H9 (cell line): Measurements from ENCODE around the gene CTBS. TPM values are rescaled to one million over a fixed set of nuclear protein-coding genes. Genes with fewer than 3 reads are reported as not detected.

Experiments
- DNase-seq: peaks from one replicate; pipeline ENCODE4 v3.0.0-alpha.2; 2017
- H2AFZ ChIP-seq: one replicate; pipeline ENCODE4 v1.6.1; 2013; ENCODE audit warnings: mild to moderate bottlenecking, low read length, control low read depth, moderate library complexity
- H2AK5ac ChIP-seq: 2 replicates; pipeline ENCODE4 v1.6.1; 2013; ENCODE audit warnings: low read length, control low read depth, mixed read lengths; ENCODE audit not compliant: insufficient read length
- H2BK120ac ChIP-seq: one replicate; pipeline ENCODE4 v1.6.1; 2013; ENCODE audit warnings: low read depth, mild to moderate bottlenecking, low read length, control low read depth, inconsistent platforms; ENCODE audit not compliant: poor library complexity, severe bottlenecking
- H2BK12ac ChIP-seq: 2 replicates; pipeline ENCODE4 v1.6.1; 2013; ENCODE audit warnings: low read length, control low read depth, mixed read lengths, low read depth; ENCODE audit not compliant: insufficient read length
- H2BK15ac ChIP-seq: 2 replicates; pipeline ENCODE4 v1.6.1; 2013; ENCODE audit warnings: low read depth, low read length, control low read depth
- H2BK20ac ChIP-seq: one replicate; pipeline ENCODE4 v1.6.1; 2013; ENCODE audit warnings: low read depth, mild to moderate bottlenecking, low read length, control low read depth, inconsistent platforms; ENCODE audit not compliant: poor library complexity, severe bottlenecking
- H2BK5ac ChIP-seq: 2 replicates; pipeline ENCODE4 v1.6.1; 2013; ENCODE audit warnings: low read length, control low read depth, mixed read lengths; ENCODE audit not compliant: insufficient read length
- H3K14ac ChIP-seq: 2 replicates; pipeline ENCODE4 v1.6.1; 2013; ENCODE audit warnings: low read length, control low read depth; ENCODE audit not compliant: insufficient read depth
- H3K18ac ChIP-seq: 2 replicates; pipeline ENCODE4 v1.6.1; 2013; ENCODE audit warnings: low read depth, mild to moderate bottlenecking, mixed read lengths, low read length, control low read depth; ENCODE audit not compliant: insufficient read length
- H3K23ac ChIP-seq: 2 replicates; pipeline ENCODE4 v1.6.1; 2013; ENCODE audit warnings: low read length, control low read depth, mixed read lengths, low read depth; ENCODE audit not compliant: insufficient read length
- H3K23me2 ChIP-seq: 2 replicates; pipeline ENCODE4 v1.6.1; 2013; ENCODE audit warnings: low read depth, mild to moderate bottlenecking, mixed read lengths, low read length, control low read depth; ENCODE audit not compliant: insufficient read length, poor library complexity, severe bottlenecking
- H3K27ac ChIP-seq: 2 replicates; pipeline ENCODE4 v1.5.1; 2013; ENCODE audit warnings: low read length, control low read depth, mixed read lengths, low read depth; ENCODE audit not compliant: insufficient read length
- H3K27me3 ChIP-seq: 2 replicates; pipeline ENCODE4 v1.6.1; 2013; ENCODE audit warnings: low read length, control low read depth, inconsistent platforms; ENCODE audit not compliant: insufficient read depth
- H3K4ac ChIP-seq: 2 replicates; pipeline ENCODE4 v1.6.1; 2013; ENCODE audit warnings: low read depth, mild to moderate bottlenecking, control low read depth, inconsistent platforms, low read length, moderate library complexity
- H3K4me1 ChIP-seq: 2 replicates; pipeline ENCODE4 v1.6.1; 2013; ENCODE audit warnings: low read length, control low read depth, inconsistent platforms; ENCODE audit not compliant: insufficient read depth
- H3K4me2 ChIP-seq: 2 replicates; pipeline ENCODE4 v1.6.1; 2013; ENCODE audit warnings: low read length, control low read depth, mixed read lengths; ENCODE audit not compliant: insufficient read length, insufficient read depth
- H3K56ac ChIP-seq: 2 replicates; pipeline ENCODE4 v1.6.1; 2013; ENCODE audit warnings: low read depth, mild to moderate bottlenecking, mixed read lengths, low read length, control low read depth; ENCODE audit not compliant: insufficient read length
- H3K79me1 ChIP-seq: 2 replicates; pipeline ENCODE4 v1.6.1; 2013; ENCODE audit warnings: low read depth, mild to moderate bottlenecking, moderate library complexity, low read length, control low read depth, inconsistent platforms; ENCODE audit not compliant: insufficient read depth, poor library complexity, severe bottlenecking
- H3K79me2 ChIP-seq: 2 replicates; pipeline ENCODE4 v1.6.1; 2013; ENCODE audit warnings: low read length, control low read depth, inconsistent platforms; ENCODE audit not compliant: insufficient read depth
- H3K9ac ChIP-seq: 2 replicates; pipeline ENCODE4 v1.6.1; 2013; ENCODE audit warnings: low read length, control low read depth, mixed read lengths; ENCODE audit not compliant: insufficient read length; ENCODE audit errors: extremely low read depth
- H3K9me3 ChIP-seq: one replicate; pipeline ENCODE4 v1.6.1; 2013; ENCODE audit warnings: low read depth, low read length, inconsistent platforms; ENCODE audit not compliant: control insufficient read depth
- H3T11ph ChIP-seq: one replicate; pipeline ENCODE4 v1.6.1; 2013; ENCODE audit warnings: mild to moderate bottlenecking, low read length, control low read depth, inconsistent platforms
- H4K20me1 ChIP-seq: one replicate; pipeline ENCODE4 v1.6.1; 2013; ENCODE audit not compliant: control insufficient read depth, insufficient read length, insufficient read depth
- H4K5ac ChIP-seq: 2 replicates; pipeline ENCODE4 v1.6.1; 2013; ENCODE audit warnings: low read depth, mild to moderate bottlenecking, mixed read lengths, low read length, control low read depth; ENCODE audit not compliant: insufficient read length
- H4K8ac ChIP-seq: replicated peaks from 2 replicates; pipeline ENCODE4 v1.6.1; 2013; ENCODE audit warnings: low read length, control low read depth, mixed read lengths, low read depth; ENCODE audit not compliant: insufficient read length
- H4K91ac ChIP-seq: 2 replicates; pipeline ENCODE4 v1.6.1; 2013; ENCODE audit warnings: low read depth, mild to moderate bottlenecking, moderate library complexity, mixed read lengths, low read length, control low read depth; ENCODE audit not compliant: insufficient read length
- H3K27ac Mint-ChIP-seq, 3 experiments: 2 replicates in 2 of 3; 3 replicates in 1 of 3; pipeline ENCODE4 v1.8.0; 2020 to 2021; ENCODE audit warnings: mixed read lengths in 3 of 3, mild to moderate bottlenecking in 1 of 3, moderate library complexity in 1 of 3
- H3K27me3 Mint-ChIP-seq: 2 replicates; pipeline ENCODE4 v1.8.0; 2021; ENCODE audit warnings: low read depth, mild to moderate bottlenecking, moderate library complexity, mixed read lengths
- H3K36me3 Mint-ChIP-seq, 3 experiments: 2 replicates in 2 of 3; 3 replicates in 1 of 3; pipeline ENCODE4 v1.8.0; 2020 to 2021; ENCODE audit warnings: low read depth in 3 of 3, mixed read lengths in 3 of 3; ENCODE audit not compliant: insufficient read depth in 1 of 3
- H3K4me1 Mint-ChIP-seq, 2 experiments: 2 replicates each; pipeline ENCODE4 v1.8.0; 2020; ENCODE audit warnings: mixed read lengths in 2 of 2
- H3K4me3 Mint-ChIP-seq, 2 experiments: 2 replicates in 1 of 2; 3 replicates in 1 of 2; pipeline ENCODE4 v1.8.0; 2020 to 2021; ENCODE audit warnings: mild to moderate bottlenecking in 2 of 2, mixed read lengths in 2 of 2, moderate library complexity in 1 of 2
- H3K9me3 Mint-ChIP-seq, 2 experiments: 2 replicates in 1 of 2; 3 replicates in 1 of 2; pipeline ENCODE4 v1.8.0; 2020; ENCODE audit warnings: mild to moderate bottlenecking in 2 of 2, mixed read lengths in 2 of 2, moderate library complexity in 1 of 2
- CTCF ChIP-seq: fragments of 200-600 bp; sonication (generic); conservative IDR thresholded peaks from 3 replicates; pipeline ENCODE4 v1.8.0; 2021; ENCODE audit warnings: antibody characterized with exemption, mild to moderate bottlenecking
- WGBS: extraction: QIAGEN DNeasy Blood & Tissue Kit; methylation state at CpG from one replicate; pipeline ENCODE4 v1.1.7; 2013; ENCODE audit warnings: missing lambda C conversion rate, low lambda C conversion rate, mixed read lengths; ENCODE audit not compliant: insufficient read length; ENCODE audit errors: extremely low coverage; 5-methylcytosine and 5-hydroxymethylcytosine counted together
- total RNA-seq: library from RNA; stranded (reverse); gene quantifications from 2 replicates; pipeline ENCODE4 v1.2.1, GENCODE V29; 2021

CTBS gene
- total RNA-seq, 1 experiment from 2014 or later: 2.8 TPM

DNA sequence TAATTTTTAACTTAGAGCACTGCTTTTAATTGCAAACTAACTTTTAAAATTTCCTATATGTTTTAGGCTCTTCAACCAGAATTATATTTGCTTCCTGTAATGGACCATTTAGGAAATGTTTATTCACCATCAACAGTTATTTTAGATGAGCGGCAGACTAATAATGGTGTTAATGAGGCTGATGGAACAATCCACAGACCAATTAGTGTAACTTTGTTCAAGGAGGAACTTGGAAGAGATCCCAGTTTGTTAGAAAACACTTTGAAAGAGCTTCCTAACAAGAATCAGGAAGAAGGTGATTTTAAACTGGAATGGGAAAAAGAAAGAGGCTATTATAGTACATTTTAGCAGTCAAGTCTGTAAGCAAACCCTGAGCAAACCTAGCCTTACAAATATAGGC lies 48.5 kb downstream of the CTBS start:
- Histone ChIP-seq H2BK120ac (no peak overlapping the region), H3K4me2 (no peak overlapping the region), H3K27ac (no peak overlapping the region), H3K4me1 (no peaks in the 10 kb centered on the region), H3T11ph (no peak overlapping the region), H3K14ac (no peak overlapping the region), H3K27me3 (no peaks in the 10 kb centered on the region), H4K20me1 (no peaks in the 10 kb centered on the region), H4K91ac (no peak overlapping the region), H3K79me2 (no peaks in the 10 kb centered on the region), H3K79me1 (no peaks in the 10 kb centered on the region), H4K8ac (no peak overlapping the region), H3K23me2 (no peaks in the 10 kb centered on the region), H2AFZ (no peak overlapping the region), H2AK5ac (no peak overlapping the region), H2BK5ac (no peak overlapping the region), H3K18ac (no peak overlapping the region), H3K9ac (no peak overlapping the region), H3K4ac (no peak overlapping the region), H3K9me3 (no peaks in the 10 kb centered on the region), H2BK12ac (no peak overlapping the region), H2BK20ac (no peak overlapping the region), H3K56ac (no peak overlapping the region), H4K5ac (no peak overlapping the region), H2BK15ac (no peak overlapping the region), H3K23ac (no peak overlapping the region)
- Mint-ChIP-seq H3K4me1 (no peaks in the 10 kb centered on the region), H3K27ac (no peak overlapping the region), H3K27me3 (no peaks in the 10 kb centered on the region), H3K36me3 (no peaks in the 10 kb centered on the region), H3K9me3 (no peaks in the 10 kb centered on the region; a peak in 1 of 5 replicates), H3K4me3 (no peak overlapping the region)
- WGBS: no CpG with 5 or more reads among the region's 1 CpG
- no peak for DNase-seq
- no peak for TF ChIP-seq CTCF
